GM12872 (cell line): ENCODE data around the gene VPS26C.

ENCODE experiments used
- CTCF ChIP-seq: IDR thresholded peaks from 3 replicates; pipeline ENCODE4 v1.5.1; 2011; ENCODE audit warnings: low read depth, mild to moderate bottlenecking, low read length, moderate library complexity; ENCODE audit not compliant: insufficient read depth

The VPS26C gene

DNA sequence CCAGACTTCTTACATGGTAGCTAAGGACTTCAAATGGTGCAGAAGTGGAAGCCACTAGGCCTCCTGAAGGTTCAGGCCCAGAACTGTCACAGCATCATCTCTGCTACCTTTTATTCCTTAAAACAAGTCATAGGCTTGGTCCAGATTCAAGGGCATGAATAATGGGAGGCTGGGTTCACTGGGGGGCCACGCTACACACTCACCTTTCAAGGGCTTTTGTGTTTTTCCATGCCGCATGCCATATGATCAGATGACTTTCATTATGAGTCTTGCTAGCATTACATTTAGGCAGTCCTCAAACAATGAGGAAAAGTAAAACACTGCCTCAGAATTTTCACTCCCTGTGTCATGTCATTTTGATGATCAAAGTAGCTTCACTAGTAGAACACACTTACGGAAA, 83.4 kb downstream of the VPS26C start:
- TF ChIP-seq CTCF = no peak

GRCh38 chr21:37182222-37182621, 84.9 kb downstream of the VPS26C start:
- TF ChIP-seq CTCF = no peak

DNA sequence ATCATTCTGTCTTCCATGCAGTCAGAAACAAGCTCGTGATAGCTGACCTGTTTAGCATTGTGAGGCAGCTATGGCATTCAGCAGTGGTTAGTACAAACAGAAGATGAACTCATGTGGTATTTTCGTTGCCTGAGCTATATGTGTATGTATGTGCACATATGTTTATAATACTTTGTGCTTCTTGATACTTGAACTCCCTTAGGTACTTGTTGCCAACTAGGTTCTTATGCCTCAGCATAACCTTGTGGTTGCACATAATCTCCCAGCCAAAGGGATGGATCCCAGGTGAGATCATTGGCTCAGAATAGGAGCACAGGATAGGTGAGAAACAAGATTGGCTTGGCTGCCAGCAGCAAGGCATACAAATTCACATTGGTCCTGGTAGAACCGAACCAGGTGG, 86.1 kb downstream of the VPS26C start:
- no peak for TF ChIP-seq CTCF

DNA sequence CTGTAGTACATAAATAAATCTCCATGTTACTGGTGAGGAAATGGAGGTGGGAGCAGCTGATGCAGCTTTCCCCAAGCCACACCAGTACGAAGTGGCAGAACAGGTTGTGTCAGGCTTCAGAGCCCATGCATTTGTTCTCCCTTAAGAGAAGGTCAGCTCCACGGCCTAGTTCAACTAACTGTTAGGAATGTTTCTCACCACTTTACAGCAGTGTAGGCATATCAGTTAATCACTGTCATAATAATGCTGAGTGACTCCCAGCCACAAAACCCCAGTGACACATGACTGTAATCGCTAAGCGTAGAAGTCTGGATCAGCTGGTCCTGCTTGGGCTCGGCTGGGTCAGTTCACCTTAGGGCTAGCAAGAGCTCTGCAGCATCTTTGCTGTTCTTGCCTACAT, 90.4 kb downstream of the VPS26C start:
- TF ChIP-seq CTCF = no peak
